Duodenal mucosa (tissue), 2 donors: Measurements from ENCODE around the gene CDC25B.

Experiments used
- H3K27ac ChIP-seq: one replicate; pipeline ENCODE4 v1.7.0; 2013; ENCODE audit warnings: low read depth, low read length
- H3K27me3 ChIP-seq, 2 donors: one replicate each; pipeline ENCODE4 v1.7.0; 2013; ENCODE audit warnings: low read length in 2 of 2, control low read depth in 1 of 2; ENCODE audit not compliant: insufficient read depth in 2 of 2, control insufficient read depth in 1 of 2
- H3K36me3 ChIP-seq, 2 donors: one replicate each; pipeline ENCODE4 v1.7.0; 2013; ENCODE audit warnings: low read length in 2 of 2, control low read depth in 1 of 2; ENCODE audit not compliant: insufficient read depth in 2 of 2, control insufficient read depth in 1 of 2
- H3K4me1 ChIP-seq, 2 donors: one replicate each; pipeline ENCODE4 v1.7.0; 2013; ENCODE audit warnings: low read length in 2 of 2, control low read depth in 1 of 2; ENCODE audit not compliant: insufficient read depth in 2 of 2, control insufficient read depth in 1 of 2
- H3K4me3 ChIP-seq, 2 donors: one replicate each; pipeline ENCODE4 v1.7.0; 2013; ENCODE audit warnings: low read length in 2 of 2, low read depth in 1 of 2
- H3K9ac ChIP-seq, 2 donors: one replicate each; pipeline ENCODE4 v1.7.0; 2013; ENCODE audit warnings: low read length in 2 of 2, low read depth in 1 of 2
- H3K9me3 ChIP-seq, 2 donors: one replicate each; pipeline ENCODE4 v1.7.0; 2013; ENCODE audit warnings: low read length in 2 of 2, control low read depth in 1 of 2; ENCODE audit not compliant: control insufficient read depth in 1 of 2

The CDC25B gene

DNA sequence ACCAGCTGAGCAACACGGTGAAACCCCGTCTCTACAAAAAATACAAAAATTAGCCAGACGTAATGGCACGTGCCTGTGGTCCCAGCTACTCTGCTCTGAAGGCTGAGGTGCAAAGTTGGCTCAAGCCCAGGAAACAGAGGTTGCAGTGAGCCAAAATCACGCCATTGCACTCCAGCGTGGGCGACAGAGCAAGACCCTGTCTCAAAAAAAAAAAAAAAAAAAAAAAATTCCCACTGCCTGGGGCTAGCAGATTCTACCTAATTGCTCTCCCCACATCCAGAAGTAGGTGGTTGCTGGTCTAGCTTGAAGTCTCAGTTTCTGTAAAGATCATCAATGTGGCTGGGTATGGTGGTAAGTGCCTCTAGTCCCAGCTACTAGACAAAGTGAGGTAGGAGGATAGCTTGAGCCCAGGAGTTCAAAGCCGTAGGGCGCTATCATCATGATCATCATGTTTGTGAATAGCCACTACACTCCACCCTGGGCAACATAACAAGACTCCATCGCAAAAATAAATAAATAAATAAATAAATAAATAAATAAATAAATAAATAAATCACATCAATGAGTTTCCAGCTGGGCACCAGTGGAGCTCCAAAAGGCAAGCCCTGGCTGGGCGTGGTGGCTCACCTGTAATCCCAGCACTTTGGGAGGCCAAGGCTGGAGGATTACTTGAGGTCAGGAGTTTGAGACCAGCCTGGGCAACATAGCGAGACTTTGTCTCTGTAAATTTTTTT, 17.9 kb downstream of the CDC25B start:
- H3K4me1 ChIP-seq, result peaks cover 44 to 45% of the 10 kb centered on the region in 2 donors
- H3K9ac ChIP-seq, result no peak overlapping the region
- no peak overlapping the region for H3K4me3 ChIP-seq
- H3K36me3 ChIP-seq, result no peaks in the 10 kb centered on the region
- H3K27me3 ChIP-seq, result no peaks in the 10 kb centered on the region
- H3K27ac ChIP-seq, result no peak overlapping the region
- no peaks in the 10 kb centered on the region for H3K9me3 ChIP-seq

DNA sequence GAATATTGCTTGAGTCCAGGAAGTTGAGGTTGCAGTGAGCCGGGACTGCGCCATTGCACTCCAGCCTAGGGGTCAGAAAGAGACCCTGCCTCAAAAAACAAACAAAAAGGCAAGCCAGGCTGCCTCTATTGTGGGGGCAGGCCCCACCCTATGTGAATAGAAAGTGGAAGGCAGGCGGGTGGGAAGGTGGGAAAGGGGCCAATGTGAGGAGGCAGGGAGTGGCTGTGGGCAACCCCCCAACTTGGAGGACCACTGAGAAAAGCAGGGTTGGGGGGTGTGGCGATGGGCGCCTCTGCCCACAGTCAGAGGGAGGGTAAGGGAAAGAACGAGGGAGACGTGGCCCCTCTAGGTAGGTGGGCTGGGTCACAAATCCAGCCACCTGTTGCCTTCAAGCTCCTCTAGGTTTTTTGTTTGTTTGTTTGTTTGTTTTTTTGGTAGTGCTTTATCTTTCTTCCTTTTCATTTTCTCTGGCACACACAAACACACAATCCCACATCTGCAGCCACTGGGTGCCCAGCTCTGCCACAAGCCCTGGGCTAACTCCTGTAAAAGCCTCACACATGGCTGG, 18.9 kb downstream of the CDC25B start:
- H3K9me3 ChIP-seq, result no peaks in the 10 kb centered on the region
- no peaks in the 10 kb centered on the region for H3K36me3 ChIP-seq
- H3K4me1 ChIP-seq, result peaks cover 52 to 54% of the 10 kb centered on the region in 2 donors
- H3K4me3 ChIP-seq, result no peak overlapping the region
- no peaks in the 10 kb centered on the region for H3K27me3 ChIP-seq
- no peak overlapping the region for H3K9ac ChIP-seq
- no peak overlapping the region for H3K27ac ChIP-seq

DNA sequence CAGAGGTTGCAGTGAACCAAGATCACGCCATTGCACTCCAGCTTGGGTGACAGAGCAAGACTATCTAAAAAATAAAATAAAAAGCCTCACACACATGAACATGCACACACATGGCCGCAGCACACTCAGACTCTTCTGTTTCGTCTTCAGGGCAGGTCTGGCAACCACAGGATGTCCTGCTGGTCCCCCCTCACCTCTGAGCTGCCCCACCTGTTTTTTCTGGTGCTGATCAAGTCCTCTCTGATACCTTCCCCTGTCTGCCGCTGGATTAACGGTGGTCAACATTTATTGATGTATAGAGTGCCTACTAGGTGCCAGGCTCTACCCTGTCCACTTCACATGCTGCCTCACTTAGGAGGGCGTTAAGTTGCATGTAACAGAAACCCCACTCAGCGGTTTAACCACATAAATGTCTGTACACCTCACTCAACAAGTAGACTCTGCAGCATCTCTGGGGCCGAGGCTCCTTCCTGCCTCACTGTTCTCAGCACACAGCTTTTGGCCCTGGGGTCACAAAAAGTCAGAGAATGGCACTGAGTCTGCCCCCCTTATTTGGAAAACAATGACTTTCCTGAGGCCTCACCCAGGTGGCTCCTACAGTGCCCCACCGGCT, 19.7 kb downstream of the CDC25B start:
- Histone ChIP-seq H3K4me1 (peaks cover 47 to 49% of the 10 kb centered on the region in 2 donors), H3K9me3 (no peaks in the 10 kb centered on the region), H3K36me3 (no peaks in the 10 kb centered on the region), H3K9ac (no peak overlapping the region), H3K27me3 (no peaks in the 10 kb centered on the region), H3K4me3 (no peak overlapping the region), H3K27ac (no peak overlapping the region)

DNA sequence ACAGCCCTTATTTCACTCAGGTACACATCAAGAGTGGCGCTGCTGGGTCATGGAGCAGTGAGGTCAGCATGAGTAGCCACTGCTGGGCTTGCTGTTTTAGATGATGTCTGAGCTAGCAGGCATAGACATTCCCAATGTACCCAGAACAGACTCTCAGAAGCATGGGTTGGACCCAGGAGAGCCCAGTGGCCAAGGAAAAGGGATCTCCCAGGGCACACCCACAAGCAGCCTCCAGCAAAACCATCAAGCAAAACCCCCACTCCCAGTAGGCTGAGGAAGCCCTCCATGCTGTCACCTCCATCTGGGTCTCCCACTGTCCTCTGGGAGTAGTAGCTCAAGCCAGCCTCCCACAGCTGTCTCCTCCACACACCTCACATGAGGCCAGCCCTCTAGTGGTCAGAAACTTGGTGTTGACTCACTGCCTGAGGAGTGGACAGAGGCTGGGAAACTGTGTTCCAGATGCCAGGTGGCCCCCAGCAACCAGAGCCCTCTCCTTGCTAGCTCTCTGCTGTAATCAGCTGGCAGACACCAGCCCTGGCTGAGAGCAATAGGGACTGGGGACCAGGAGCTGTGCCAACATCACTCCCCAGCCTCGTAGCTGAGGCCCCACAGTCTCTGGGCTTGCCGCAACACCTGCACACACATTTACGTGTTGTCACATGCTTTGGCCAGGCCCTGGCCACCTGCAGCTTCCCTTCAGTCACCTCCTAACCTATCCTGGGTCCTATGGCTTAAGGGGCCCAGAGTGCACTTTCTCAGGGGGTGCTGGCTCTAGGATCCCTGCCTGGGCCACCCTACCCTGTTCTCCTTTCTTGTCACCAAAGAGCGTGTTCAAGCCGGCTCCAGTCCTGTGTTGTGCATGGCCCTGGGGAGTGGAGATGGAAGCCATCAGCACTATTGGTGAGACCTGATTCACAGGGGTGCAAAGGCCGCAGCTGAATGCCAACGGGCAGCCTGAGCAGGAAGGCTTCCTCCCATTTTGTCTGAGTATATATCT, 22.3 kb downstream of the CDC25B start:
- H3K27ac ChIP-seq, result peak overlapping the region; percentile 34
- peaks cover 11 to 12% of the 10 kb centered on the region in 2 donors for H3K36me3 ChIP-seq
- H3K9ac ChIP-seq, result peak overlapping the region; percentile 4 to 49
- peaks cover 34 to 36% of the 10 kb centered on the region in 2 donors for H3K4me1 ChIP-seq
- no peaks in the 10 kb centered on the region for H3K9me3 ChIP-seq
- H3K27me3 ChIP-seq, result no peaks in the 10 kb centered on the region
- H3K4me3 ChIP-seq, result no peak overlapping the region

DNA sequence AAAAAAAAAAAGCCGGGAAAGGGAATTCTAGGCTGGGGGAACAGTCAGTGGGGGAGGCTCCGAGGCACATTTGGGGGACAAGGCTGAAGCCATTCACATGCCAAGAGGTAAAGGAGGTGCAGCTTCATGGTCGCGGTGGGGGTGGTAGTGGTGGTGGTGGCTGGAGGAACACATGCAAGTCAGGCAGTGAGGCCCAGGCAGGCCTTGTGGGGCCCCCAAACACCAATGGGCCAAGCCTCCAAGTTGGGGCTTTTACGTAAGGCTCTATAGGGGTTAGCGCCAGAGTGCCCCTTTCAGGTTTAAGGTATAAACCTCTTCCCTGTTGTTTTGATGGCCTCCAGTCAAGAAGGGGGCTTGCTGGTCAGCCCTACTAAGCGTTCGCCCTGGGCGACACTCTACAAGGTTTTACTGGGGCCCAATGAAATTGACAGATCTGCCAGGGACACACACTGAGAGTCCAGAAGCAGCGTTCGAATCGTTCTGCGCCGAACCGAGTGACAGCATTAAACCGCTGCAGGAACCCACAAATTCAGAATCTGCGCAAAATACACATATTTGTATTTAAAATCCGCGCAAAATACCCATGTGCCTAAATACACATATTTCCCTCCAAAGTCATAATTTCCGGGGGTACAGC, 23.4 kb downstream of the CDC25B start:
- peak overlapping the region; percentile 100 for H3K27ac ChIP-seq
- peaks cover 27 to 31% of the 10 kb centered on the region in 2 donors for H3K4me1 ChIP-seq
- peak overlapping the region; percentile 86 to 91 for H3K9ac ChIP-seq
- H3K36me3 ChIP-seq, result peaks cover 17 to 23% of the 10 kb centered on the region in 2 donors
- H3K9me3 ChIP-seq, result no peaks in the 10 kb centered on the region
- H3K27me3 ChIP-seq, result no peaks in the 10 kb centered on the region
- peak overlapping the region; percentile 89 to 90 for H3K4me3 ChIP-seq

GRCh38 chr20:3820048-3820900, 24.2 kb downstream of the CDC25B start, which contains the start of gene AP5S1:
AP5S1 (plus strand) TSS chr20:3820547; CDS start chr20:3822118, 1,571 bp downstream.
- Histone ChIP-seq H3K27ac (peak within 1 kb of the TSS; percentile 100), H3K4me3 (peak within 1 kb of the TSS; percentile 89 to 90), H3K9me3 (no peaks in the 10 kb centered on the region), H3K4me1 (peaks cover 27 to 31% of the 10 kb centered on the region in 2 donors), H3K27me3 (no peaks in the 10 kb centered on the region), H3K9ac (peak within 1 kb of the TSS; percentile 86 to 91), H3K36me3 (peaks cover 20 to 29% of the 10 kb centered on the region in 2 donors)

DNA sequence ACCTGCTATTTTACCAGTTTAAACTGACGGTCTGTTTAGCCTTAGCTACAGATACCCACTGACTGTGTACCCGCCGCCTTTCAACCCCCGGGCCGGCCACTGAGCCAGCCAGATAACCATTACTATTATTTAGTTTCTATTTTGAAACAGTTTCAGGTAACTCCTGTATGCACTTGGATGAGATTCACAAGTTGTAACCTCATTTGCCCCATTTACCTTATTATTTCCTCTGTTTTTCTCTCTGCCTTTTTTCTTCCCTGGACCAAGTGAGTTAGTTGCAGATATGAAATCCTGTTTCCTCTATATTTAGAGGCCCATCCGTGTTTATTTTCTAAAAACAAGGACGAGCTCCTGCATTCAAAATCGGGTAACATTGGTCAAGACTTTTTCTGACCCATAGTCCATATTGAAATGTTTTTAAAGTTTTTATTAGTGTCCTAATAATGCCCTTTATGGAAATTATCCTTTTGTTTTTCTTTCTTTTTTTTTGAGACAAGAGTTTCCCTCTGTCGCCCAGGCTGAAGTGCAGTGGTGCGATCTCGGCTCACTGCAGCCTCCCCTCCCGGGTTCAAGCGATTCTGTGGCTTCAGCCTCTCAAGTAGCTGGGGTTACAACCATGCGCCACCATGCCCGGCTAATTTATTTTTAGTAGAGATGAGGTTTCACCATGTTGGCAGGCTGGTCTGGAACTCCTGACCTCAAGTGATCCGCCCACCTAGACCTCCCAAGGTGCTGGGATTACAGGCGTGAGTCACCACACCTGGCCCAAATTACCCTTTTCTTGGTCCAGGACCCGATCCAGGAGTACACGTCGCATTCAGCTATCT, 25.0 kb downstream of the CDC25B start:
- H3K4me3 ChIP-seq, result peak overlapping the region; percentile 89 to 90
- H3K36me3 ChIP-seq, result peaks cover 29 to 38% of the 10 kb centered on the region in 2 donors
- no peaks in the 10 kb centered on the region for H3K9me3 ChIP-seq
- H3K27me3 ChIP-seq, result no peaks in the 10 kb centered on the region
- H3K4me1 ChIP-seq, result peaks cover 27 to 31% of the 10 kb centered on the region in 2 donors
- peak overlapping the region; percentile 100 for H3K27ac ChIP-seq
- H3K9ac ChIP-seq, result peak overlapping the region; percentile 86 to 91

- Histone ChIP-seq H3K36me3 (peaks cover 30 to 45% of the 10 kb centered on the region in 2 donors), H3K4me3 (no peak overlapping the region), H3K27me3 (no peaks in the 10 kb centered on the region), H3K9ac (no peak overlapping the region), H3K9me3 (no peaks in the 10 kb centered on the region), H3K4me1 (peaks cover 27 to 31% of the 10 kb centered on the region in 2 donors), H3K27ac (no peak overlapping the region)
These were observed 25.9 kb downstream of the CDC25B start for GRCh38 chr20:3821996-3822395.
